ENCODE data around the gene EDEM1. TPM values are rescaled to one million over a fixed set of nuclear protein-coding genes. Genes with fewer than 3 reads are reported as not detected.
"Not testable (repeated sequence)": the region's sequence is repeated elsewhere in the genome, so short reads cannot be mapped to it uniquely, and the experiment has no call there.

EDEM1 gene
- total and polyA plus RNA-seq, 4 donors, result 12.8 to 132 (median 54.3) TPM

DNA sequence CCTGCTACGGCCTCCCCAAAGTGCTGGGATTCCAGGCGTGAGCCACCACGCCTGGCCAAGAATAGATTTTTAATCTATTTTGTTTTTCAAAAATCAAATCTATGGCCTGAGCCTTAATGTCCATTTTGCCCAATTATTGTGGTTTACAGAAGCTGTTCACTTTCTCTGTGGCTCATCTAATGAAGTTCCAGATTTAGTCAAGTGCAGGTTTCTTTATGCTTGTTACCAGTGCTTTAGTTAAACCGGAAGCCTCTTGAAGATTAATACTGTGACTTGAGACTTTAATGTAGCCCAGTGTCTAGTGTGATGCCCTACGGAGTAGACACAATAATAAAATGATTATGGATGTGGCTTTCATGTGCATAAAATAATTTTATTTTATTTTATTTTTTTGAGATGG, 16.5 kb upstream of the EDEM1 start:
- Histone ChIP-seq H3K4me1 (ENCODE audit: control insufficient read depth in 5 of 5, insufficient read depth in 5 of 5, low read length in 5 of 5) (peaks cover 0 to 5% (median 0%) of the 10 kb centered on the region in 5 donors), H3K27me3 (ENCODE audit: control insufficient read depth in 3 of 3, insufficient read depth in 3 of 3, low read length in 2 of 3) (no peaks in the 10 kb centered on the region), H3K27ac (ENCODE audit: low read depth in 1 of 2, low read length in 1 of 2) (no peak overlapping the region), H3K9me3 (ENCODE audit: control insufficient read depth in 4 of 4, insufficient read depth in 3 of 4, low read length in 3 of 4) (no peaks in the 10 kb centered on the region), H3K9ac (ENCODE audit: insufficient read depth in 1 of 2, low read length in 2 of 2) (no peak overlapping the region), H3K4me3 (no peak overlapping the region), H3K36me3 (ENCODE audit: control insufficient read depth in 4 of 4, insufficient read depth in 4 of 4, low read length in 4 of 4) (peaks cover 5 to 21% (median 8%) of the 10 kb centered on the region in 4 donors)
- ATAC-seq (ENCODE audit: insufficient read depth, low FRiP score) (no peak), DNase-seq (no peak)
- TF ChIP-seq, protein P1, sequence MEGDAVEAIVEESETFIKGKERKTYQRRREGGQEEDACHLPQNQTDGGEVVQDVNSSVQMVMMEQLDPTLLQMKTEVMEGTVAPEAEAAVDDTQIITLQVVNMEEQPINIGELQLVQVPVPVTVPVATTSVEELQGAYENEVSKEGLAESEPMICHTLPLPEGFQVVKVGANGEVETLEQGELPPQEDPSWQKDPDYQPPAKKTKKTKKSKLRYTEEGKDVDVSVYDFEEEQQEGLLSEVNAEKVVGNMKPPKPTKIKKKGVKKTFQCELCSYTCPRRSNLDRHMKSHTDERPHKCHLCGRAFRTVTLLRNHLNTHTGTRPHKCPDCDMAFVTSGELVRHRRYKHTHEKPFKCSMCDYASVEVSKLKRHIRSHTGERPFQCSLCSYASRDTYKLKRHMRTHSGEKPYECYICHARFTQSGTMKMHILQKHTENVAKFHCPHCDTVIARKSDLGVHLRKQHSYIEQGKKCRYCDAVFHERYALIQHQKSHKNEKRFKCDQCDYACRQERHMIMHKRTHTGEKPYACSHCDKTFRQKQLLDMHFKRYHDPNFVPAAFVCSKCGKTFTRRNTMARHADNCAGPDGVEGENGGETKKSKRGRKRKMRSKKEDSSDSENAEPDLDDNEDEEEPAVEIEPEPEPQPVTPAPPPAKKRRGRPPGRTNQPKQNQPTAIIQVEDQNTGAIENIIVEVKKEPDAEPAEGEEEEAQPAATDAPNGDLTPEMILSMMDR (IDR thresholded peaks at IDR 0.05; ENCODE audit: control extremely low read depth, extremely low read depth), result no peak
- 85 to 98% methylated on average over 5 of the region's 5 CpGs for WGBS, 2 donors

DNA sequence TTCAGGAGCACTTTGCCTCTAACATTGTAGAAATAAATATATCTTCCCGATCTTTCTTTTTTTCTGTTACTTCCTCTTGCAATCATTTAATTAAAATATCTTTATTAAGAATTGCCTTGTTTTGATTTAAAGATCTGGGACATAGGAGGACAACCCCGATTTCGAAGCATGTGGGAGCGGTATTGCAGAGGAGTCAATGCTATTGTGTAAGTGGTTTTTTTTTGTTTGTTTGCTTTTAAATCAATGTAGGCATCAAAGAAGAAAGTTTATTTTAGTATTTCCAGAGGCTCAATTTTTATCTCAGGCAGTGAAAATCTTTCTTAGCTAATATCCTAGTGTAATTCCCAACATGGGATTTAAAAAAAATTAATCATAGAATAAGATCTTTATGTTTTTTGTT, 15.5 kb upstream of the EDEM1 start:
- H3K4me1 ChIP-seq (ENCODE audit: control insufficient read depth in 5 of 5, insufficient read depth in 5 of 5, low read length in 5 of 5), result peaks cover 0 to 3% (median 0%) of the 10 kb centered on the region in 5 donors
- no peak for ATAC-seq (ENCODE audit: insufficient read depth, low FRiP score)
- no peak overlapping the region for H3K4me3 ChIP-seq
- H3K9me3 ChIP-seq (ENCODE audit: control insufficient read depth in 4 of 4, insufficient read depth in 3 of 4, low read length in 3 of 4), result no peaks in the 10 kb centered on the region
- H3K9ac ChIP-seq (ENCODE audit: insufficient read depth in 1 of 2, low read length in 2 of 2), result no peak overlapping the region
- DNase-seq, result no peak
- peaks cover 5 to 21% (median 12%) of the 10 kb centered on the region in 4 donors for H3K36me3 ChIP-seq (ENCODE audit: control insufficient read depth in 4 of 4, insufficient read depth in 4 of 4, low read length in 4 of 4)
- 91 to 93% methylated on average over 4 of the region's 4 CpGs for WGBS, 2 donors
- TF ChIP-seq, protein P1 (IDR thresholded peaks at IDR 0.05; ENCODE audit: control extremely low read depth, extremely low read depth), result no peak
- H3K27me3 ChIP-seq (ENCODE audit: control insufficient read depth in 3 of 3, insufficient read depth in 3 of 3, low read length in 2 of 3), result no peaks in the 10 kb centered on the region
- no peak overlapping the region for H3K27ac ChIP-seq (ENCODE audit: low read depth in 1 of 2, low read length in 1 of 2)

DNA sequence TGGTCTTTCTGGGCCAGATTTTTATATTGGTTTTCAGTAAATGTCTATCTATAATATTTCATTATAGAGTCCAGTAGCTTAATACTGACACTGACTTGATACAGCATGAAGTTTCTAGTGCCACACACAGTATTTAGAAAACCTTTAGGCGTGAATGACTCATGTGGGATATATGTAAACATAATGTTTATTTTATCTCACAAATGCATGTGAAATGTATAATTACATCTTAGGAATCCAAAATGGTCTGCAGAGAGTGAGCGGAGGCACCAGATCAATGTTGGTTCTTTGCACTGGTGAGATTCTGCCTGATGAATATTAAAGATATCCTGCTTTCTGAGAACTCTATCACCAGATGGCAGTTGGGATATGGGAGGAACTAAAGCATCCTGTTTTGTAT, 8.5 kb upstream of the EDEM1 start:
- 90 to 91% methylated on average over 2 of the region's 2 CpGs for WGBS, 2 donors
- not testable (repeated sequence) for DNase-seq; H3K27me3 ChIP-seq (ENCODE audit: control insufficient read depth in 3 of 3, insufficient read depth in 3 of 3, low read length in 2 of 3); H3K4me3 ChIP-seq; ATAC-seq (ENCODE audit: insufficient read depth, low FRiP score); H3K9ac ChIP-seq (ENCODE audit: insufficient read depth in 1 of 2, low read length in 2 of 2); H3K4me1 ChIP-seq (ENCODE audit: control insufficient read depth in 5 of 5, insufficient read depth in 5 of 5, low read length in 5 of 5); H3K27ac ChIP-seq (ENCODE audit: low read depth in 1 of 2, low read length in 1 of 2); H3K9me3 ChIP-seq (ENCODE audit: control insufficient read depth in 4 of 4, insufficient read depth in 3 of 4, low read length in 3 of 4)
- peaks cover 0 to 30% (median 19%) of the 10 kb centered on the region in 4 donors for H3K36me3 ChIP-seq (ENCODE audit: control insufficient read depth in 4 of 4, insufficient read depth in 4 of 4, low read length in 4 of 4)

DNA sequence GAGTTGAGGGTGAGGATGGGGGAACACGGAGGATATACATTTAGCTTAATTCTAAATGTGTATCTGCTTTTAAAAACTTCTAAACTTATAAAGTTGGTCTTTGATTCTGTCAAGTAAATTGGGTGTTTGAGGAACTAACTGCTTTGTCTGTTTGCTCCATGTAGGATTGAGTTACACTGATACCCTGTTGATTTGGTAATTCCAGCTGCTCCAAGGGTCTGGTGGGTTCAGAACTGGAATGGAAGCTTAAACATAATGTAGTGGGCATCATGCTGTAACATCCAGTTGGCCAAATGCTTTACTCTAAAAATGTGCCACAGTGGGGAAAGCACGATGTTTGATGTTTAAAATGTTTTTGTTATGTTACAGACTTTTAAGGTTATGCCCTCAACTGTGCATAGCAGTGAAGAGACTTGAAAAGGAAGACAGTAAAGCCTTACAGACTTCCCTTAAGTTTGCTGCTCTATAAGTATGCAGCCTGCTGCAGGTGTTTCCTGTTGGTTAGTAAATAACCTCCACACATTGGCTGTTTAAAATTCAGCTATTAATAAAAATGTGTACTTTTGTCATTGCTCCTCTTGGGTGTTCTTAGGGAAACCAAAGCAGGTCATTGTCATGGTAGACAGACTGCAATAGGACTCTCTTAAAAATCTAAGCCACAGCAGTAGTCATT, 5.9 kb upstream of the EDEM1 start:
- Histone ChIP-seq H3K9me3 (ENCODE audit: control insufficient read depth in 4 of 4, insufficient read depth in 3 of 4, low read length in 3 of 4) (no peaks in the 10 kb centered on the region), H3K4me1 (ENCODE audit: control insufficient read depth in 5 of 5, insufficient read depth in 5 of 5, low read length in 5 of 5) (peaks cover 0 to 8% (median 4%) of the 10 kb centered on the region in 5 donors), H3K4me3 (no peak overlapping the region), H3K27ac (ENCODE audit: low read depth in 1 of 2, low read length in 1 of 2) (no peak overlapping the region), H3K9ac (ENCODE audit: insufficient read depth in 1 of 2, low read length in 2 of 2) (no peak overlapping the region), H3K36me3 (ENCODE audit: control insufficient read depth in 4 of 4, insufficient read depth in 4 of 4, low read length in 4 of 4) (peaks cover 0 to 19% (median 12%) of the 10 kb centered on the region in 4 donors), H3K27me3 (ENCODE audit: control insufficient read depth in 3 of 3, insufficient read depth in 3 of 3, low read length in 2 of 3) (no peaks in the 10 kb centered on the region)
- TF ChIP-seq, protein P1 (IDR thresholded peaks at IDR 0.05; ENCODE audit: control extremely low read depth, extremely low read depth), result no peak
- ATAC-seq (ENCODE audit: insufficient read depth, low FRiP score), result no peak
- 40 to 73% methylated on average over 2 of the region's 2 CpGs for WGBS, 2 donors
- no peak for DNase-seq

DNA sequence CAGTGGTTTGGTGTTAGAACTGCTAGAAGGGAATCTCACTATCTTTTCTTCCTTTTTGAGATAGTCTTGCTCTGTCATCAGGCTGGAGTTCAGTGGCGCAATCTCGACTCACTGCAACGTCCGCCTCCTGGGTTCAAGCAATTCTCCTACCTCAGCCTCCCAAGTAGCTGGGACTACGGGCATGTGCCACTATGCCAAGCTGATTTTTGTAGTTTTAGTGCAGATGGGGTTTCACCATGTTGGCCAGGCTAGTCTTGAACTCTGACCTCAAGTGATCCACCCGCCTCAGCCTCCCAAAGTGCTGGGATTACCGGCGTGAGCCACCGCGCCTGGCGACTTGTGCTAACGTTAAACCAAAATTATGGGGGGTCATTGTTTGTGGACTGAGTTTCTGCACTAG, 3.8 kb upstream of the EDEM1 start:
- H3K27me3 ChIP-seq (ENCODE audit: control insufficient read depth in 3 of 3, insufficient read depth in 3 of 3, low read length in 2 of 3); ATAC-seq (ENCODE audit: insufficient read depth, low FRiP score); H3K4me3 ChIP-seq; H3K9me3 ChIP-seq (ENCODE audit: control insufficient read depth in 4 of 4, insufficient read depth in 3 of 4, low read length in 3 of 4); H3K27ac ChIP-seq (ENCODE audit: low read depth in 1 of 2, low read length in 1 of 2); DNase-seq; H3K9ac ChIP-seq (ENCODE audit: insufficient read depth in 1 of 2, low read length in 2 of 2); H3K4me1 ChIP-seq (ENCODE audit: control insufficient read depth in 5 of 5, insufficient read depth in 5 of 5, low read length in 5 of 5): not testable (repeated sequence)
- WGBS, 2 donors, result 56 to 85% methylated on average over 12 of the region's 12 CpGs
- peaks cover 0 to 15% (median 7%) of the 10 kb centered on the region in 4 donors for H3K36me3 ChIP-seq (ENCODE audit: control insufficient read depth in 4 of 4, insufficient read depth in 4 of 4, low read length in 4 of 4)
